GM21825 (cell line): ENCODE measurements around the gene PHF21B.
"Not testable (repeated sequence)": the region's sequence is repeated elsewhere in the genome, so short reads cannot be mapped to it uniquely, and the experiment has no call there.

Experiments
- ATAC-seq: cut with Tn5 transposase; IDR thresholded peaks from one replicate; pipeline ENCODE4 v1.9.1; 2021; ENCODE audit warnings: mild to moderate bottlenecking, moderate library complexity; ENCODE audit not compliant: unreplicated experiment

Gene PHF21B

GRCh38 chr22:44882226-44882905 lies 127.4 kb downstream of the PHF21B start:
- ATAC-seq, result no peak

DNA sequence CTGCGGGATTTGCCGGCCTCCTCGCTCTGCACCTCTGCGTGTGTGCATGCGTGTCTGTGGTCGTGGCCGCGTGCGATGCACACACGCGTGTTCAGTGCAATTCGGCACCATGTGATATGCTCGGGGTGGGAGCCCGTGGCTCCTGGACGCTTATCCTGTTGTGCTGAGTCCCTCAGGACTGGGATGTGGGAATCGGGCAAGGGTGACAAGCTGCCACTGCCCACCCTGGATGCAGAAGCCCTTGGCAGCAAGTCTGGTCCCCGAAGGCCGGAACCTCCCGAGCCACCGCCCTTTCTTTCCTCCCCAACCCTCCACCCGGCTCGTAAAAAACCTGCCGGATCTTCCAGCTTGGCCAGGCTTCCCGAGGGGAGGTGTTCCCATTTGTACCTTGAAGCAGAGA lies 128.2 kb downstream of the PHF21B start:
- ATAC-seq, result no peak

DNA sequence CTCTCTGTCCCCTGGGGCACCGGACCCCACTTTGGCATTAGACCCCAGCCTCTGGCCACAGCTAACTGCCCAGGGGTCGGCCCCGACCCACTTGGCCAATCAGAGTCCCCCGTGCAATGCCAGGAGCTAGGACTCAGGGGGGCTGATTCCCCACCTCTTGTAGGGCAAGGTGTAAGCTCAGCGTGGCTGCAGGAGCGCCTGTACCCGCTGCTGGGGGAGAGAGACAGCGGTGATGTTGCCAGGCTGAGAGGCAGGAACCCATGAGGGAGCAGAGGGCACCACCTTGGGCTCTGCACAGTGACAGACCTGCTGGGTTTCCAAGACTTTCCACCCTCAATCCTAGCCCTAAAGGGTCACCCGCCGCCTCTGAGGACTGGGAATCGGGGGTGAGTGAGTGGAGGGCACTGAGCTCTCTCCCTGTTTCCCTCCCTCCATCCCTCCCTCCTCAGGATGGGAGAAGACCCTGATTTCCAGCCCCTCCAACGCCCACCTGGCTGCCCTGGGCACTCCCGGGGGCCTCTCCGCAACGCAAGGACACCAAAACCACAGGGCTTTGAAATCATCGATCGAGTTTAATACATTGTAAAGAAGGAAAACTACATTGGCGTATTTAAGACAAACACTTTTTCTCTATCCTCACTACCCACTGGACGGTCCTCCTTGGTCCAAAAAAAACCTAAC lies 129.1 kb downstream of the PHF21B start:
- ATAC-seq, result no peak

DNA sequence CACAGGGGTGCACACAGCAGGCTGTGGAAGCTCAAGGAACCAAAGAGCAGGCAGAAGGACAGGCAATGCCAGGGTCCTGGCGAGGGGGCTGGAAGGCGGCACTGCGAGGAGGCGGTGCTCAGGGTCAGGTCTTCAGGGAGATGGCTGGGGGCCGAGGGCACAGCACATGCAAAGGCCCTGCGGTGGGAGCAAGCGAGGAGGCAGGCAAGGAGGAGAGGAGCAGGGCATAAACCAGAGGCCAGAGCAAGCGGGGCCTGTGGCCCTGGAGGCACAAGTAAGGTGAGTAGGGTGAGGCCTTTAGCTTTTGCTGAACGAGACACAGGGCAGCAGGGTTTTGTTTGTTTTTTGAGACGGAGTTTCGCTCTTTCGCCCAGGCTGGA lies 130.5 kb downstream of the PHF21B start:
- no peak for ATAC-seq

- no peak for ATAC-seq
These were observed 131.1 kb downstream of the PHF21B start for GRCh38 chr22:44878483-44879300.

DNA sequence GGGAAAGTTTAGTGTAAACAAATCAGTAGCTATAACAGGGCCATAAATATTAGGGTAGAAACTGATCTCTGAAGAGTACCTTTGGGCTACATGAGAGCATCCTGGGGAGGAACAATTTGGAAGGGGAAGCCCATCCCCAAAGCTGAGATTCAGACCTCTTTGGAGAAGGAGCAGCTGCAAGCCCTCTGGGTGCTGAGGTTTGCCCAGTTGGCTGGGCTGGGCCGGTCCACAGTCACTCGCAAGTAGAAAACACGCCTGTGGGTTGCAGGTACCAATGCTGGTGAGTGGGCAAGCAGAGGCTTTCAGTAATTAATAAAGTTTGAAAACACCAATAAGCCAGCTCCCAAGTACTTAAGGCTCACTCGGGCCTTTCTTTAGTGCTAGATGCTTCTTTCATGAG lies 132.9 kb downstream of the PHF21B start:
- ATAC-seq, result no peak

- ATAC-seq, result no peak
These were observed 138.0 kb downstream of the PHF21B start for GRCh38 chr22:44871782-44872181.

- ATAC-seq, result no peak
These were observed 139.8 kb downstream of the PHF21B start for GRCh38 chr22:44870021-44870420.

DNA sequence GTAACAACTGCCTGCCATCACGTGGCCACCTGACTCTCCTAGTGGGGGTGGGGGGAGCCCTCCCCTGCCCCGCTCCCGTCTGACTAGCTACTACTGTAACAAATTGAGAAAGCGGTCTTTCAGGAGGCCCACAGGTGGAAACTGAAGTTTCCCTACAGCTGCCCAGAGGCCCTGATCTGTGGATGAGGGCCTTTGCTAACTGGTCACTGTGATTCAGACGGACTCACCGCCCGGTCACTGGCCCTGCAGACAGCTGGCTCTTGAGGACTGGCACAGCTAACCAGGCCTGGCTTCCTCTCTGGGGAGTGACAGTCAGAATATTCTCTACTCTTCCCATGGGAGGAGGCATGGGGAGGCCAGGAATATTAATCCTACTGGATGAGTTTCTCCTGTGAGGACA lies 140.6 kb downstream of the PHF21B start:
- ATAC-seq, result no peak

DNA sequence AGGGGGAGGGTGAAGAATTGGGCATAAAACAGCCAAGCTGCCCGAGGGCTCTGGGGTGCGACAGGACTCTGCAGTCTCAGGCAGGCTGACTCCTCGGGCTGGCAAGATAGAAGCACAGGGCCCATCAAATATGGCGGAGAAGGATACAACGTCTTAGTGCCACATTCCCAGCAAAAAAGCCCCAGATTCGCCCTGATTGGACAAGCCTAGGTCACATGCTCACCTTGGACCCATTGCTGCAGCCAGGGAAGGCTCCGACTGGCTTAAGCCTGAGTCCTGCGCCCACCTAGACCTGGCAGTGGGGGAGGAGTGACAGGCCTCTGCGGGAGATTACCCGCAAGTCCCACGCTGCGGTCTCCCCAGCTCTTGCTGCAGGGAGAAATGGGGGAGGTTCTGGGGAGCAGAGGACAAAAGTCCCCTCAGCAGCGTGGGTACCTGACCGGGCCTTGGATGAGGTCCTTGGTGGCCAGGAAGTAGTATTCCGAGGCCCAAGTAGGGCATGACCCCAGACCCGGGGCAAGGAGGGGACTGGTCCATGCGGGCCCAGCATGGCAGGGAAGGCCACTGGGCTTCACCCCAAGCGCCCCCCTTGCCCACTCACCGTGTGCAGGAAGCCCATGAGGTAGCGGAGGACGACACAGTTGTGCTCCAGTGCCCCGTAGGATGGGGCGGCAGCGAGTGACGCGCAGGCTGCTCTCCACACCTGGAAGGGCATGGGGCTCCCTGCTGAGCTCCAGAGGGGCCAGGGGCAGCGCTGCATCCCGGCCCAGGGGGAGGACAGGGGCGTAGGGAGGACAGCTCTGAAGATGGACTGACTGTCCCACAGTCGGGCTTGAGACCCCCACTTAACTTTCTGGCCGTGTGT lies 144.4 kb downstream of the PHF21B start:
- ATAC-seq, result no peak

DNA sequence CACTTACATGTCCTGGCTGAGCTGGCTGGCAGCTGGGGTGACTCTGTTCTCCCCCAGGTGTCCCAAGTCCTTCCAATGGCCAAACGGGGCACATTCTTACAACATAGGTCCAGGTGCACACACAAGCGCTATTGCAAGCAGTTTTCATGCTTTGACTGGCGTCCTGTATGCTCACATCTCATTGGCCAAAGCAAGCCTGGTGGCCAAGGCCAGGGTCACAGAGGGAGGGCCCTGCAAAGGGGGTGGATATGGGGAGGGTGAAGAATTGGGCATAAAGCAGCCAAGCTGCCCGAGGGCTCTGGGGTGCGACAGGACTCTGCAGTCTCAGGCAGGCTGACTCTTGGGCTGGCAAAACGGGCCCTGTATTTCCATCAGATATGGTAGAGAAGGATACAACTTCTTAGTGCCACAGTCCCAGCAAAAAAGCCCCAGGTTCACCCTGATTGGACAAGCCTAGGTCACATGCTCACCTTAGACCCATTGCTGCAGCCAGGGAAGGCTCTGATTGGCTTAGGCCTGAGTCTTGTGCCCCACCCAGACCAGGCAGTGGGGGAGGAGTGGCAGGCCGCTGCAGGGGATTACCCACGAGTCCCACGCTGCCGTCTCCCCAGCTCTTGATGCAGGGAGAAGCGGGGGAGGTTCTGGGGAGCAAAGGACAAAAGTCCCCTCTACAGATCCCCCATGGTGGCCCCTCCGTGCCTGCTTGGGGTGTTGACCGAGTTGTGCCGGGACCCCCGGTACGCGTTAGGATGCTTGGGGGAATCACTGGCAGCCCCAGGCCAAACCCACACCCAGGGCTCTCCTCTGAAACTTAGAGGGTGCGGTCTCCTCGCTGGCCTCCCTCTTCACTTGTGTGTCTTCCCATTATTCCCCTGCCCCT lies 146.6 kb downstream of the PHF21B start:
- no peak for ATAC-seq

- ATAC-seq, result no peak
These were observed 147.5 kb downstream of the PHF21B start for GRCh38 chr22:44862281-44862680.

- ATAC-seq, result no peak
These were observed 148.6 kb downstream of the PHF21B start for GRCh38 chr22:44861245-44861644.

GRCh38 chr22:44860311-44860710 lies 149.5 kb downstream of the PHF21B start:
- ATAC-seq, result no peak

GRCh38 chr22:44859641-44860040 lies 150.2 kb downstream of the PHF21B start:
- ATAC-seq, result no peak

- not testable (repeated sequence) for ATAC-seq
These were observed 151.0 kb downstream of the PHF21B start for GRCh38 chr22:44858819-44859218.

- ATAC-seq, result no peak
These were observed 153.9 kb downstream of the PHF21B start for GRCh38 chr22:44855855-44856254.

DNA sequence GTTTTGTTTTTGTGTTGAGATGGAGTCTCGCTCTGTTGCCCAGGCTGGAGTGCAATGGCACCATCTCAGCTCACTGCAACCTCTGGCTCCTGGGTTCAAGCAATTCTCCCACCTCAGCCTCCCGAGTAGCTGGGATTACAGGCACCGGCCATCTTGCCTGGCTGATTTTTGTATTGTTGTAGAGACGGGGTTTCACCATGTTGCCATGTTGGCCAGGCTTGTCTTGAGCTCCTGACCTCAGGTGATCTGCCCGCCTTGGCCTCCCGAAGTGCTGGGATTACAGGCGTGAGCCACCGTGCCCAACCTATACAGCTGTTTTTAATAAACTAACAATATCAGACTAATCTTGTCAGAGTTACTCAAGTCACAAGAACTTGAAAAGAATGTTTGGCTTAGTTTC lies 155.2 kb downstream of the PHF21B start:
- not testable (repeated sequence) for ATAC-seq

DNA sequence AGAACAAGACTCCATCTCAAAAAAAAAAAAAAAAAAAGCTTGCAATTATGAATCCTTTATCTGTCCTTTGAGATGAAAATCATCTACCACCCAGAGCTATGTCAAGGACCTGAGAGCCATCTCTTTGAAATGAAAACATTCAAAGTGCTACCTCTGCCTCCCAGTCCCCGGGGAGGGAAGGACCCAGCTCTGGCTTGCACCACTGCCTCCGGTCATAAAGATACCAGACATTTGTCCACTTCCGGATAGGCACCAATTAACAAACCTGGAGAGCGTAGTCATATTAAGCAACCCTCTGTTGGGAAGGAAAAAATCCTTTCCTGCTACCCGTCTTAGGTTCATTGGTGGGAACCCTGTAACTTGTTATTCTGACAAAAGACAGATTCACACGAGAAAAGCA lies 158.9 kb downstream of the PHF21B start:
- no peak for ATAC-seq
